ENCODE measurements around the gene LMNTD1.

LMNTD1 gene

GRCh38 chr12:25502596-25502995 is 50.5 kb downstream of the LMNTD1 start:
- TF ChIP-seq EZH2 (IDR thresholded peaks at IDR 0.05) (no peak), POLR2AphosphoS5 (IDR thresholded peaks at IDR 0.05; ENCODE audit: borderline replicate concordance, low read depth, low read length) (no peak), FOXP2 (optimal IDR thresholded peaks at IDR 0.05; ENCODE audit: control extremely low read depth, extremely low read length, insufficient read depth) (no peak)
- no peaks in the 10 kb centered on the region for H3K9me3 ChIP-seq (ENCODE audit: low read depth, low read length)
- no peak for DNase-seq (ENCODE audit: low read depth, low spot score)
- H3K27ac ChIP-seq, result no peak overlapping the region
- no peaks in the 10 kb centered on the region for H3K36me3 ChIP-seq (ENCODE audit: insufficient read depth, low read length)
- H3K9ac ChIP-seq (ENCODE audit: insufficient read length), result no peak overlapping the region
- H3K4me3 ChIP-seq, result no peak overlapping the region

- TF ChIP-seq EZH2 (IDR thresholded peaks at IDR 0.05), result no peak
- TF ChIP-seq FOXP2 (optimal IDR thresholded peaks at IDR 0.05; ENCODE audit: control extremely low read depth, extremely low read length, insufficient read depth), result no peak
- no peak for TF ChIP-seq POLR2AphosphoS5 (IDR thresholded peaks at IDR 0.05; ENCODE audit: borderline replicate concordance, low read depth, low read length)
- H3K4me3 ChIP-seq, result no peak overlapping the region
- no peaks in the 10 kb centered on the region for H3K9me3 ChIP-seq (ENCODE audit: low read depth, low read length)
- H3K9ac ChIP-seq (ENCODE audit: insufficient read length), result no peak overlapping the region
- H3K36me3 ChIP-seq (ENCODE audit: insufficient read depth, low read length), result no peaks in the 10 kb centered on the region
- no peak for DNase-seq (ENCODE audit: low read depth, low spot score)
- no peak overlapping the region for H3K27ac ChIP-seq
Observed at GRCh38 chr12:25502118-25502517, 51.0 kb downstream of the LMNTD1 start.

GRCh38 chr12:25501549-25501948 is 51.5 kb downstream of the LMNTD1 start:
- no peak overlapping the region for H3K27ac ChIP-seq
- DNase-seq (ENCODE audit: low read depth, low spot score), result no peak
- TF ChIP-seq FOXP2 (optimal IDR thresholded peaks at IDR 0.05; ENCODE audit: control extremely low read depth, extremely low read length, insufficient read depth), result no peak
- no peak overlapping the region for H3K4me3 ChIP-seq
- no peak overlapping the region for H3K9ac ChIP-seq (ENCODE audit: insufficient read length)
- no peaks in the 10 kb centered on the region for H3K36me3 ChIP-seq (ENCODE audit: insufficient read depth, low read length)
- H3K9me3 ChIP-seq (ENCODE audit: low read depth, low read length), result no peaks in the 10 kb centered on the region

- H3K9ac ChIP-seq (ENCODE audit: insufficient read length), result no peak overlapping the region
- no peaks in the 10 kb centered on the region for H3K9me3 ChIP-seq (ENCODE audit: low read depth, low read length)
- H3K36me3 ChIP-seq (ENCODE audit: insufficient read depth, low read length), result no peaks in the 10 kb centered on the region
- TF ChIP-seq FOXP2 (optimal IDR thresholded peaks at IDR 0.05; ENCODE audit: control extremely low read depth, extremely low read length, insufficient read depth), result no peak
- no peak for TF ChIP-seq POLR2AphosphoS5 (IDR thresholded peaks at IDR 0.05; ENCODE audit: borderline replicate concordance, low read depth, low read length)
- no peak for TF ChIP-seq EZH2 (IDR thresholded peaks at IDR 0.05)
- no peak for DNase-seq (ENCODE audit: low read depth, low spot score)
- no peak overlapping the region for H3K4me3 ChIP-seq
- no peak overlapping the region for H3K27ac ChIP-seq
Observed at GRCh38 chr12:25500651-25501050, 52.4 kb downstream of the LMNTD1 start.

- no peaks in the 10 kb centered on the region for H3K9me3 ChIP-seq (ENCODE audit: low read depth, low read length)
- no peak overlapping the region for H3K9ac ChIP-seq (ENCODE audit: insufficient read length)
- TF ChIP-seq EZH2 (IDR thresholded peaks at IDR 0.05), result no peak
- DNase-seq (ENCODE audit: low read depth, low spot score), result no peak
- H3K4me3 ChIP-seq, result no peak overlapping the region
- H3K36me3 ChIP-seq (ENCODE audit: insufficient read depth, low read length), result no peaks in the 10 kb centered on the region
- H3K27ac ChIP-seq, result no peak overlapping the region
Observed at GRCh38 chr12:25497021-25497420, 56.1 kb downstream of the LMNTD1 start.

GRCh38 chr12:25496098-25496587 is 56.9 kb downstream of the LMNTD1 start:
- TF ChIP-seq FOXP2 (optimal IDR thresholded peaks at IDR 0.05; ENCODE audit: control extremely low read depth, extremely low read length, insufficient read depth) (no peak), POLR2AphosphoS5 (IDR thresholded peaks at IDR 0.05; ENCODE audit: borderline replicate concordance, low read depth, low read length) (no peak), EZH2 (IDR thresholded peaks at IDR 0.05) (no peak)
- Histone ChIP-seq H3K27ac (peak overlapping the region; percentile 18; the same call in 1 of the 2 replicates), H3K9me3 (ENCODE audit: low read depth, low read length) (no peaks in the 10 kb centered on the region), H3K4me3 (0 out of 2 replicates have a peak overlapping the region, but pooled peaks have one; percentile 20), H3K9ac (ENCODE audit: insufficient read length) (no peak overlapping the region), H3K36me3 (ENCODE audit: insufficient read depth, low read length) (no peaks in the 10 kb centered on the region)
- DNase-seq (ENCODE audit: low read depth, low spot score), result peak; percentile 40

- DNase-seq (ENCODE audit: low read depth, low spot score), result no peak
- TF ChIP-seq POLR2AphosphoS5 (IDR thresholded peaks at IDR 0.05; ENCODE audit: borderline replicate concordance, low read depth, low read length), result no peak
- no peak for TF ChIP-seq FOXP2 (optimal IDR thresholded peaks at IDR 0.05; ENCODE audit: control extremely low read depth, extremely low read length, insufficient read depth)
- TF ChIP-seq EZH2 (IDR thresholded peaks at IDR 0.05), result no peak
- Histone ChIP-seq H3K27ac (peak overlapping the region; percentile 18; the same call in 1 of the 2 replicates), H3K36me3 (ENCODE audit: insufficient read depth, low read length) (no peaks in the 10 kb centered on the region), H3K4me3 (no peak overlapping the region), H3K9me3 (ENCODE audit: low read depth, low read length) (no peaks in the 10 kb centered on the region), H3K9ac (ENCODE audit: insufficient read length) (no peak overlapping the region)
Observed at GRCh38 chr12:25495331-25496097, 57.6 kb downstream of the LMNTD1 start.

GRCh38 chr12:25494926-25495325 is 58.2 kb downstream of the LMNTD1 start:
- H3K9me3 ChIP-seq (ENCODE audit: low read depth, low read length), result no peaks in the 10 kb centered on the region
- no peak for DNase-seq (ENCODE audit: low read depth, low spot score)
- TF ChIP-seq EZH2 (IDR thresholded peaks at IDR 0.05) (no peak), FOXP2 (optimal IDR thresholded peaks at IDR 0.05; ENCODE audit: control extremely low read depth, extremely low read length, insufficient read depth) (no peak)

GRCh38 chr12:25493682-25494081 is 59.4 kb downstream of the LMNTD1 start:
- no peak for TF ChIP-seq FOXP2 (optimal IDR thresholded peaks at IDR 0.05; ENCODE audit: control extremely low read depth, extremely low read length, insufficient read depth)
- TF ChIP-seq EZH2 (IDR thresholded peaks at IDR 0.05), result no peak
- no peak for TF ChIP-seq POLR2AphosphoS5 (IDR thresholded peaks at IDR 0.05; ENCODE audit: borderline replicate concordance, low read depth, low read length)
- no peak overlapping the region for H3K9ac ChIP-seq (ENCODE audit: insufficient read length)

More at GRCh38 chr12:25494926-25495325, 58.2 kb downstream of the LMNTD1 start:
- no peak overlapping the region for H3K27ac ChIP-seq
- no peak overlapping the region for H3K4me3 ChIP-seq
- H3K36me3 ChIP-seq (ENCODE audit: insufficient read depth, low read length), result no peaks in the 10 kb centered on the region
- no peak overlapping the region for H3K9ac ChIP-seq (ENCODE audit: insufficient read length)

More at GRCh38 chr12:25493682-25494081, 59.4 kb downstream of the LMNTD1 start:
- Histone ChIP-seq H3K27ac (no peak overlapping the region), H3K36me3 (ENCODE audit: insufficient read depth, low read length) (no peaks in the 10 kb centered on the region), H3K4me3 (no peak overlapping the region), H3K9me3 (ENCODE audit: low read depth, low read length) (no peaks in the 10 kb centered on the region)
- DNase-seq (ENCODE audit: low read depth, low spot score), result no peak

Data from SK-N-MC (cell line).